ENCODE measurements around the gene KRT72.

DNA sequence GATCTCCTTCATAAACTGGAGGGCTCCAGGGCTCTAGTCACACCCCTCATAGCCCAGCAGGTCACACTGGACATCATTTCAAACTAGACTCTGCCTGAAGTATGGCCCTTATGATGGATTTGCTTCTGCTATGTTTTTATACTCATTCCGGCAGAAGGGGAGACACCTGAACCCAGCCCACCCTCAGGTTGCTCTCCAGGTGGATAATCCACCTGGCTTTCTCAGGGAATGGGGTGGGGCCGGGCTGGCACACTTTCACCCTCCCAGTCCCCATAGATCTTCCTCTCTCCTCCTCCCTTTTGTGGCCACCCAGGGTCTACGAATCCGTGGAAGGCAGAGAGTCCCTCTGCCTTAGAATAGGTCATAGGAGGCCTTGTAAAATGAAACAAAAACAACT is 26.8 kb upstream of the KRT72 start:
- no peak for TF ChIP-seq GLI4 (tag by site-specific recombination; IDR thresholded peaks at IDR 0.05)
- TF ChIP-seq, protein P1, sequence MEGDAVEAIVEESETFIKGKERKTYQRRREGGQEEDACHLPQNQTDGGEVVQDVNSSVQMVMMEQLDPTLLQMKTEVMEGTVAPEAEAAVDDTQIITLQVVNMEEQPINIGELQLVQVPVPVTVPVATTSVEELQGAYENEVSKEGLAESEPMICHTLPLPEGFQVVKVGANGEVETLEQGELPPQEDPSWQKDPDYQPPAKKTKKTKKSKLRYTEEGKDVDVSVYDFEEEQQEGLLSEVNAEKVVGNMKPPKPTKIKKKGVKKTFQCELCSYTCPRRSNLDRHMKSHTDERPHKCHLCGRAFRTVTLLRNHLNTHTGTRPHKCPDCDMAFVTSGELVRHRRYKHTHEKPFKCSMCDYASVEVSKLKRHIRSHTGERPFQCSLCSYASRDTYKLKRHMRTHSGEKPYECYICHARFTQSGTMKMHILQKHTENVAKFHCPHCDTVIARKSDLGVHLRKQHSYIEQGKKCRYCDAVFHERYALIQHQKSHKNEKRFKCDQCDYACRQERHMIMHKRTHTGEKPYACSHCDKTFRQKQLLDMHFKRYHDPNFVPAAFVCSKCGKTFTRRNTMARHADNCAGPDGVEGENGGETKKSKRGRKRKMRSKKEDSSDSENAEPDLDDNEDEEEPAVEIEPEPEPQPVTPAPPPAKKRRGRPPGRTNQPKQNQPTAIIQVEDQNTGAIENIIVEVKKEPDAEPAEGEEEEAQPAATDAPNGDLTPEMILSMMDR (tag by site-specific recombination; IDR thresholded peaks at IDR 0.05) = no peak
- no peak for TF ChIP-seq ZNF10 (tag by site-specific recombination; IDR thresholded peaks at IDR 0.05)

Measured in HEK293 (cell line).